Choroid plexus epithelial cell (primary cell): Measurements from ENCODE around the gene MTHFD1L.
"Not testable (repeated sequence)": the region's sequence is repeated elsewhere in the genome, so short reads cannot be mapped to it uniquely, and the experiment has no call there.

Experiments
- DNase-seq: peaks from one replicate; pipeline ENCODE4 v3.0.0-alpha.2; 2010; ENCODE audit warnings: low read depth
- H3K4me3 ChIP-seq: 2 replicates; pipeline ENCODE4 v1.5.1; 2011; ENCODE audit warnings: low read depth, mild to moderate bottlenecking, control low read depth, low read length, moderate library complexity
- CTCF ChIP-seq: conservative IDR thresholded peaks from 2 replicates; pipeline ENCODE4 v1.5.1; 2011; ENCODE audit warnings: low read depth, mild to moderate bottlenecking, control low read depth, inconsistent platforms, low read length, moderate library complexity

The MTHFD1L gene

GRCh38 chr6:151038616-151039015 is 173.1 kb downstream of the MTHFD1L start:
- TF ChIP-seq CTCF: no peak

GRCh38 chr6:151040888-151041521 is 175.5 kb downstream of the MTHFD1L start:
- peak overlapping the region; percentile 11 for H3K4me3 ChIP-seq
- DNase-seq: peak; percentile 96
- TF ChIP-seq CTCF: peak; percentile 24

More at GRCh38 chr6:151038616-151039015, 173.1 kb downstream of the MTHFD1L start:
- no peak for DNase-seq
- H3K4me3 ChIP-seq: no peak overlapping the region

GRCh38 chr6:151041686-151042085 is 176.2 kb downstream of the MTHFD1L start:
- TF ChIP-seq CTCF: no peak
- DNase-seq: no peak
- no peak overlapping the region for H3K4me3 ChIP-seq

- not testable (repeated sequence) for H3K4me3 ChIP-seq
- DNase-seq: peak; percentile 64
These were observed 177.4 kb downstream of the MTHFD1L start for GRCh38 chr6:151042911-151043330.

- TF ChIP-seq CTCF: no peak
- no peak overlapping the region for H3K4me3 ChIP-seq
- DNase-seq: no peak
These were observed 178.4 kb downstream of the MTHFD1L start for GRCh38 chr6:151043944-151044343.

- peak; percentile 95 for DNase-seq
- TF ChIP-seq CTCF: no peak
- H3K4me3 ChIP-seq: peak overlapping the region; percentile 42
These were observed 179.3 kb downstream of the MTHFD1L start for GRCh38 chr6:151044465-151045441.

GRCh38 chr6:151045511-151046222 is 180.2 kb downstream of the MTHFD1L start:
- not testable (repeated sequence) for H3K4me3 ChIP-seq

More at GRCh38 chr6:151045511-151046222, 180.2 kb downstream of the MTHFD1L start:
- DNase-seq: peak; percentile 66
